ENCODE measurements around the gene TMOD2.

Gene TMOD2

DNA sequence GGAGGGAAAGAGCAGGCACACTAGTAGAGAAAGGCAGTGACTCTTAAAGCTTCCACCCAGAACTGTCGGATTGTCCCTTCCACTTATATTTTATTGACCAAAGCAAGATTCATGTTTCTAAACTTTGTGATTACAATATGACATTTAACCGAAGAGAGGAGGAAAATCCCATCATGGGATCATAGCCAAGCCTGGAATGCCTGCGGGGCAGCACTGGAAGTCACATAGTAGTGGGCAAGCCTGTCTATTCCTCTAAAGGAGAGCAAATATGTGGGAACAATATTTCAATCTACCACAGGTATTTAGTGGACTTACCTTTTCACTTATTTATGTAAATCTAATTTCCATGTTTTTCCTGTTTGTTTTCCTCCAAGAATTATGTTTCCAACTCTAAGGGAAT is 74.3 kb downstream of the TMOD2 start:
- no peak for DNase-seq (ENCODE audit: low read depth)

DNA sequence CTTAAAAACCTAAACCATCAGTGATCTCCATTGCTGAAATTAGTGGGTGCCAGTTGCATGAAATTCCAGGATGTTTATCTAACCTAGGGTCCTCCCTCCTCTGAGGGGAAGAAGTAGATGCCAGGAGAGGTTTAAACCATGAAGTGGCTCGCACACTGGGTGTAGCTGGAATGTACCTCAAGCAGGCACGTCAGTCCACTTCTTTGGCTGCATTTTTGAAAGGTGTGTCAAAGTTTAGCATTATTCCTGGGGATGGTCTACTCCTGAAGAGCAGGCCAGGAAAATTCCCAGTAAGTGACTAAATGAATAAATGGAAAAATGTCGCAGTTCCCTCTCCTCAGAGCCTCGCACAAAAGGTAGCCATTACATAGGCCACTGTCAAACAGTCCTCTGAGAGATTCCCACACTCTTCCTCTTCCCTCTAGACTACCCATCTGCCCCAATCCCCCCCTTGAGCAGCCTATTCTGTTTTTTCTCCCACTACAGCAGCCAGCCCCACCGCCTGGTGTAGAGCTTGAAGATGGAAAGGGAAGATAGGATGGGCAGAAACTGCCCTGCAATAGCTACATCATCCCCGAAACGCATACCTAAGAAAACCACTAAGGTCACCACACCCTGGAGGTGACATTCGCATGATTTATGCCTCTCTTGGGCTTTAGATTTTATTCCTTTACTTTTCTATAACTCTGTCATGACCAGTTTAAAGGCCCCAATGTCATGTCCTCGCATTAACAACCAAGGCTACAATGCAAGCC is 77.4 kb downstream of the TMOD2 start:
- no peak for DNase-seq (ENCODE audit: low read depth)

DNA sequence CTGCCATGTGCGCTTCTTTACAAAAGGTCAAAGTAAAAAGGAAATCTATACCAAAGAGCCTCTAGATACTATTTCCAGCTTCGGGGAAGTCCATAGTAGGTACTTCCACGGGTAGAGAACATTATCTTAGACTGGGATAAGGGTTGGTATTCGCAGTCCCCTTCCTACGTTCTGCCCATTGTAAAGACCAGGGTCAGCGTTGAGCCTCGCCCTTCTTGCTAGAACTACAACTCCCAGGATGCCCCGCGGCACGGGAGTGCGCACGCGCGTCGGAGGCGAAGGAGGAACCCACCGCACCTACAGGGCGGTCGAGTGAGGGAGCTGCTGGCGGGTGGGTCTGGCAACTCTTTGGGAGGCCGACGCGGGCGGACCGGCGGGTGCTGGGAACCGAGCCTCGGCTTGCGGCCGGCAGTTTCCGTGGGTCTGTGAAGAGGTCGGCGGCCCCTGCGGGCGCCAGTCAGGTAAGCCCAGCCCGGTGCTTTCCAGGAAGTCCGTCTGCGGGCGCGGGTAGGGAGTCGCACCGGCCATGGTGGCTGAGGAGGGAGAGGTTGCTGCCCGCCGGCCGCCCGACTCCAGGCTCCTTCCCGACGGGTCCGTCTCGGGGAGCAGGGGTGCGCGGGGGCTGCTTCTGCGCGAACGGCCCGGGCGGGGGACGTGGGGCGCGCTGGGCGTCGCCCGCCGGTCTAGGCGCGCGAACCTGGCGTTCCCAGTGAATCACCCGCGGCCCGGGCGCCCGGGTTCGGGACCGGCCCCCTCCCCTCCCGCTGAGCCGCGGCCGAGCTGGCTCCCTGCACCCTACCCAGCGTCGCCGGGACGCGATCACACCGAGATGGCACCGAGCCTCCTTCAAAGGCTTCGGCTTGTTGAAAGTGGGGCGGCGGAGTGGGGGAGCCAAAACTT is 78.2 kb downstream of the TMOD2 start, which contains the start of gene TMOD3:
TSS of gene TMOD3 (plus strand) at position 278 of the 900 bp plus-strand sequence. CDS start 33,232 bp downstream, outside the sequence.
- peak; percentile 88 for DNase-seq (ENCODE audit: low read depth)

DNA sequence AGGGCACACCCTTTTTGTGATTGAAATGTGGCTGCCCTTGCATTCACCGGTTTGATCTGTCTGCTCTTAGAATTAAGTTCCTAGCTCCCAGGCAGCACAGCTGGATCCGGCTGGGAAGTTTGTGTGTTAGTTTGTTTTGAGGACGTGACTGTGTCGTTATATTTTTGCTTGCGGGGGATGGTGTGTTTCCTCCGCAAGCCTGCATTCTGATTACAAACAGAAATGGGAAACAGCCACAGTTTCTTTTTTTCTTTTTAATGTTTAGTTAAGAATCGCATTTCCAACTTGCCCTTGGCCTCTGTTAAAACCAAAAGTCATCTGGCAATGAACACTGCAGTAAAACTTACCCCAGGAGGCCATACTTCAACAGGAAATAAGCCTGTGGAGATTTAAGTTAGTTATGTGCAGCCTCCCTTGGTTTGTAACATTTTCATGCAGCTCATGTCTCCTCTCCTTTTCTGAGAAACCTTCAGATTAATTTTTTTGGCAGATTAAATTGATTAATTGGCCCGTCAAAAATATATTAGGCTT is 78.9 kb downstream of the TMOD2 start:
- no peak for DNase-seq (ENCODE audit: low read depth)

DNA sequence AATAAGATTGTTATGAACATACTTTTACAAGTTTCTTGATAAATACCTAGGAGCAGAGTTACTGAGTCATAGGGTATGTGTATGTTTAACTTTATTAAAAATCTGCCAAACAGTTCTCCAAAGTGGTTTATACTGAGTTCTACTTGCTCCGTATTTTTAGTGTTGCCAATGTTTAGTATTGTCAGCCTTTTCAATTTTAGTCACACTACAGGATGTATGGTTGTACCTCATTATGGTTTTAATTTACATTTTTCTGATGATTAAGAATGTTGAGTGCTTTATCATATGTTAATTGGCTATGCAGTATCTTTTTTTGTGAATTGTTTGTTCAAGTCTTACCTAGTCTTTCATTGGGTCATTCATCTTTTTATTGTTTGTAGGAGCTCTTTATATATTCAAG is 82.4 kb downstream of the TMOD2 start:
- DNase-seq (ENCODE audit: low read depth): no peak

DNA sequence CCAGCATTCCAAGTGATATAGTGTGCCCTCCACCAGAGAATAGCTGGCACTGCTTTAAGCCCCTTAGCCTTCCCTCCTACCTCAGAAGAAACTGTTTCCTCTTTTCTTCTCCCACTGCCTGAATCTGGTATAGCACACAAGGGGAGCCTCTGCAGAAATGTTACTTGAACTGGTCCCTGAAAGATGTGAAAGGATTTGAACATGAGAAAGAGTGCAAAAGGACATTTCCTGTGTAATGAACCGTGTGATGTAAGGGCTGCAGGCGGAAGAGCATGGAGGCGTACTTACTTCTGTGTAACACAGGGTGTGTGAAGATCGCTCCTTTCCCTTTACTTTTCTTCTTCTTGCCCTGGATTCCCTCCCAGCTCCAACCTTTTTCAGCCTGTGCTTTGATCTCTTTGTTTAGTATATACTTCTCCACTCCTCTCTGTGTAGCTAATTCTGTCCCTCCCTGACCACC is 86.4 kb downstream of the TMOD2 start:
- DNase-seq (ENCODE audit: low read depth): no peak

DNA sequence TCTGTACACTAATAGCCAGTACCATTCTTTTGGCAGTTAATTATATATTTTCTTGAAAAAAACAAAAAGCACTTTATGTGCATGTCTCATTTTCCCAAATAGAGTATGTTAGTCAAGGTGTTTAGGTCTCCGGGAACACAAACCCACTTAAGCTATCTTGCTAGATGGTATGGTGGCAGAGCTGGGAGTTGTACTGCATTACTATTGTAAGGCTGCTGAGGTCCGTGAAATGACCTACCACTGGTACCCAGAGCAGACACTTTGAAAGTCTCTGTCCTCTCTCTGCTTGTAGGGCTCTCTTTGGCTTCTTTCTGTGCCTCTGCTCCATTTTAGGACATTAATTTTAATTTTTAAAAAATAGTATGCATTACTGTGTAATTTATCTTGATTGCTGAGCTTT is 86.9 kb downstream of the TMOD2 start:
- no peak for DNase-seq (ENCODE audit: low read depth)

DNA sequence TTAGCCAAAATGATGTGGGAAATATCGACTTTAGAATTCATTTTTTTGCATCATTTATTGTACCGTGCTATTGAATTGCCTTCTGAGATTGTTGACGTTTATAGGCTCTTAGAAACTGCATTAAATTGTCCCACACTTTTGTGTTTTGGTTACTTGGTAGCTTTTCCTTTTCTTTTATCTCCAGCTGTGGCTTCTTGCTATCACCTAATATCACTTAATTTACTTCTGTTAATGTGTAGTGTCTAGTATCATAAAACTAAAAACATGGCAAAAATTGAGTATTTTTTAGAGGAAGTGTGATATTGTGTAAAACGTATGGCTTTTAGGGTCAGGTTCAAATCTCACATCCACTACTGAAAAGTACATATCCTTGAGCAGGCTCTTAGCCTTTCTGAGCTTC is 89.3 kb downstream of the TMOD2 start:
- DNase-seq (ENCODE audit: low read depth): no peak

DNA sequence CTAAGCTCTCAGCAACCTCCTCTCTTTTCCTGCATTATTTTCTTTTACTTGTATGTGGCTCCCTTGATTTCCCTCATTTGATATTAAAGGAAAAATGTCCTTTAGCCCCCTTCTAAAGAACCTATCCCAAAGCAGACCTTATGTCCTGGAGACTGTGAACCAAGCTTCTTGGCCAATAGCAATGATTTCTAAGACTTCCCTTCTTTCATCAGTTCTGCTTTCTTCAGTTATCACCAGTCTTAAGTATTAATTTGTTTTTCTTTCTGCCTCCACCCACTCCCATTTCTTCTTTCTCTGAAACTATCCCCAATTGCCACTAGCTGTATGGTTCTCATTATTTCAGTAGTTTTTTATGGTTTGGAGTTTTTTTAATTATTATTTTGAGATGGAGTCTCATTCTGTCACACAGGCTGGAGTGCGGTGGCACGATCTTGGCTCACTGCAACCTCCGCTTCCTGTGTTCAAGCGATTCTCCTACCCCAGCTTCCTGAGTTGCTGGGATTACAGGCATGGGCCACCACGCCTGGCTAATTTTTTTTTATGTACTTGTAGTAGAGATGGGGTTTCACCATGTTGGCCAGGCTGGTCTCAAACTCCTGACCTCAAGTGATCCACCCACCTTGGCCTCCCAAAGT is 90.1 kb downstream of the TMOD2 start:
- DNase-seq (ENCODE audit: low read depth): no peak

DNA sequence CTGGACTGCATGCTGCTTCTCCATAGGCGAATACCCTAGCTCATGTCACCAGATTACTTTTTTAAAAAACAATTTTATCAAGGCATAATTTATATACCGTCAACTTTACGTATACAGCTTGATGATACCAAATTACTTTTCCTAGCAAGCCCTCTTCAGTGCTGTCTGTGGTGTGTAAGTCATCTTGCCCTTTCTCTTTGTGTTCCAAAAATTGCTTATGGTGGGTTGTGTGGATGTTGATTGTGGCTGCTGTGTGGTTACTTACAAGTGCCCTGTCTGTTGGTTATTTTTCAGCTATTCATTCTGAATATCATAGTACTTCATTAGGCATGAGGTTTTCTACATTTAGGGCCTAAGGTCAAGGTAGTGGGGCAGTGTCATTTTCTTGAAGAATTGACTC is 90.9 kb downstream of the TMOD2 start:
- no peak for DNase-seq (ENCODE audit: low read depth)

DNA sequence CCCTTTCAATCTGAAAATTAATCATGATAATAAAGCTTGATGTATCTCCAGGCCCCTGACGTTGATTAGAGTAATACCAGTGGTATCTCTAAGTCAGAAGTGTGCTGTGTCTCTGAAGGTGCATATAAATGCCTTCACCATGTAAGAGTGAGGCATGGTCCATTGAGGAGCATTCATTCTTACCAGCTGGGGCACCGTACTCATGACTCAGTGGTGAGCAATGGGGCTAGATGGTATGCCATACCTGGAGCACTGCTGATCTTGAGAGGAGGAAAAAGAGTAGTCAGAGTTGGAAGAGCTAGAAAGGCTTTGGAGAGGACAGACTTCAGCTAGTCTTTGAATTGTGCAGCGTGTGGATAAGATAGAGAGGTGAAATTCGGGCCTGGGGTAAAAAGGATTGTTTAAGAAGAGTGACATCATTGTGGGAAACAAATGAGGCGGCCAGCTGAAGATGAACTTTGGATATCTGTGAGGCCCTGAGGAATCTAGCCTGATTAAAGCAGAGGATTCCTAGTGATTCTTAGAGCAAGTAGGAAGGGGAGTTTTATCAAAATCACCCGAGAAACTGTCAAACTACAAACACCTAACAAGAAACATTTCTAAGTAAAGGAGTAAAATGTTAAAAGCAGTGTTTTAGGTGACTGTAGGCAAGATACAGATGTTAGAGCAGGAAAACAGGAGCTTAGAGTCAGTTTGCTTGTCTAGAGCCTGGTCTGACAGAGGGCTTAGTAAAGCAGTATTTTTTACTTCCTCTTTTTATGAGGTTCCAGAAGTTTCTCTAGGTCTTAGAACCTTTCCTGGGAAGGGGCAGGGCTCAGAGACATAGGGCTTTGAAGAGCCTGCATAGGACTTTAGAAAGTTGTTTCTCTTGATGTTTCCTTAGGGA is 91.7 kb downstream of the TMOD2 start:
- no peak for DNase-seq (ENCODE audit: low read depth)

DNA sequence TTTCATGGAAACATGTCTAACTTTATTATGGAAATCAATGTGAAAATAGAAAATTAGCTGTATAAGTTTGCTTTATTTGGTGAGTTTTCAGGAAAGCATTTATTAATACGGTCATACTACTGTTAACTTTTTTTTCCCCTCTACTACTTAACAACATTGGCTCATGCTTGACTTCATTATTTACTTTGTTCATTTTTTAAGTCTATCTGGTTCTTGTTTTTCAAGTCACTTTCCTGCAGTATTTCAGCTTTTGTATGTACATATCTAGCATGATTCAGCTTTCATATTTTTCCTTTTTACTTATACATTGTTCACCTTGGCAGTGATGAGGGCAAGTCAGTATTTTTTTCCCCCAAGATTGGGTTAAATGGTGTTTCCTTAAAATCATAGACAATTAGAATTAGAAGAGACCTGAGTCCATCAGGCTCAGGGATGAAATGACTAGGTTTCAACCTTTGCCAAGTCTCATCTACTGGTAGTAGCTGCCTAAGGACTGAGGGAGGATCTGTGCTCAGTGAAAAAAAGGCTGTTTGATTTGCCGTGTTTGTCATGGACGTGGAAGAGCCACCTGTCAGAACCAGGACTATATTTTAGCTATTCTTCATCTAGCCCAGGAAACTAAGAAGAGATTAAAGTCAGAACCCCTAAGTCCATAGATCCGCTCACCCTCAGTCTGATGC is 93.5 kb downstream of the TMOD2 start:
- no peak for DNase-seq (ENCODE audit: low read depth)

DNA sequence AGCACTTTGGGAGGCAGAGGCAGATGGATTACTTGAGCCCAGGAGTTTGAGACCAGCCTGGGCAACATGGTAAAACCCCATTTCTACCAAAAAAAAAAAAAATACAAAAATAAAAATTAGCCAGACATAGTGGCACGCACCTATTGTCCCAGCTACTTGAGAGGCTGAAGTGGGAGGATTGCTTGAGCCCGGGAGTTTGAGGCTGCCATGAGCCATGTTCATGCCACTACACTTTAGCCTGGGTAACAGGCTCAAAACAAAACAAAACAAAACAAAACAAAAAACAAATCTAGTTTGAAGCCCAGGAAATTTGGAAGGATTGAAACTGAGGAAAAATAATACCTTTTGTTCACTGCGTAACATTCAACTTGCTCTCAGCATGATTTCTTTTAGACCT is 94.7 kb downstream of the TMOD2 start:
- no peak for DNase-seq (ENCODE audit: low read depth)

DNA sequence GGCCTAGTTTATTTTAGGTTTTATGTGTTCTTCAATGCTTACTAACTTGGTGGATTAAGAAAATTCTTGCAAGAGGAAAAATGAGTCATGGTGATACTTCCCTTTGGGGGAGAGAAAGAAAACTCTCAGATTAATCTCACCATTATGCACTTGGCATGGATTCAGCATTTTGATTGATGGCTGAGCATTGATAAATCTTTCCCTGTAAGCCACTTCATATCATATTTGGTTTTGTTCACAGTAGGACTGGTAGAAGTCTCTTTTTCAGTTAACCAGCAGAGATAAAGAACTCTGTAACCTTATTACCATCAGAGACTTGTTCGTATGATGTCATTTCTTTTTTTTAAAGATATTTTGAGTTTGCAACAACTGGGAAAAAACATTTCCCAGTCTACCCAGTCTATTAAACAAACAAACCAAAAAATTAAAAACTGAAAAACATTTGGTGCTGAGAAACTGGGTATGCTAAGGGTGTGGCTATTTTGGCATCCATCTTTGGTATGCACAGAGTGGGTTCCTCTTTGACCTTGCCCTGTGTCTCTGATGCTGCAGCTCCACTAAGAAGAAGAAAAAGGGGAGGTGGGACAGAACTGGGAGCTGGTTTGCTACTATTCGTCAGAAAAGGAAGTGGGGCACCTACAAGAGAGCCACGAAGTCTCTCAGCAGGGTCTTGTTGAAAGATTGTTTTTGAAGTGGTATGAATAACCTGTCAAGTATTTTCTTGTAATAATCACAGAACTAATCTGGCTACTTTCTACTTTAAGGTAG is 95.2 kb downstream of the TMOD2 start:
- no peak for DNase-seq (ENCODE audit: low read depth)

DNA sequence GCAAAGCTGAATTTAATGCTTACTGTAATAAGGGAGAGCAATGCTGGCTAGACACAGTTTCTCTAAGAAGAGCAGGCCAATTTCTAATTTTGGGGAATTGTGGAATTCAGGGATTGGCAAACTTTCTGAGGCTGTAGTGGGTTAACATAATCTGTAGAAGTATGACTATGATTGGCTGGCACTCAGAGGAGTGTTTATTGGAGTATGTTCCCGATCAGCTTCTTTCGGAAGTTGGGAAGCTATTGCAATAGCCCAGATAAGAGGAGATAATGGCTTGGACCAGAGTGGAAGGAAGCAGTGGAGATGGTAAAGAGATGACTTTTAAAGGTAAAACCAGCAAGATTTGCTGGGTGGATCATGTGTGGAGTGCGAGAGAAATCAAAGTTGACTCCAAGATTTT is 97.4 kb downstream of the TMOD2 start:
- DNase-seq (ENCODE audit: low read depth): no peak

DNA sequence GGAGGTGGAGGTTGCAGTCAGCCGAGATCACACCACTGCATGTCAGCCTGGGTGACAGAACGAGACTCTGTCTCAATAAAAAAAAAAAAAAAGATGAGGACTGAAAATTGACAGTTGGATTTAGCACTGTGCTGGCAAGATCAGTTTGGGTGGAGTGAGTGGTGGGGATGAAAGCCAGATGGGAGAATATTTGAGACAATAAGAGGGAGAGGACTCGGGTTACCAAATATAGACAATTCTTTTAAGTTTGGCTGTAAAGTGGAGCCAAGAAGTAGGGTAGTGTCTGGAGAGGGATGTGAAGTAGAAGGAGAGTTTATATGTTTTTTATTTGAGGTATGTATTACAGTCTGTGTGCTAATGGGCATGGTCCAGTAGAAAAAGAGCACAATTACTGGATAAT is 98.5 kb downstream of the TMOD2 start:
- DNase-seq (ENCODE audit: low read depth): no peak

DNA sequence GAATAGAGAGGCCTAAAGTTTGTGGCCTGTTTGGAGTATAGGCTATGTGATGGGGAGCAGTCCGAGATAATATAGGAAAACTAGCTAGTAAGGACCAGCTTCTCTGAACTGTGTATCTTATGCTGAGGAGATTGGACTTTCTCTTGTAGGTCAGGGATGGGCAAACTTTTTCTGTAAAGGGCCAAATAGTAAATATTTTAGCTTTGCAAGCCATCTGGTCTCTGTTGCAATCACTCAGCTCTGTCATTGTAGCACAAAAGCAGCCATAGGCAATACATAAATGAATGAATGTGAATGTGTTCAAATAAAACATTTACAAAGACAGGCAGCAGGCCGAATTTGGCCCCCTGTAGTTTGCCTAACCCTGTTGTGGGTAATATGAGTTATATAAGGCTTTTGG is 102.6 kb downstream of the TMOD2 start:
- no peak for DNase-seq (ENCODE audit: low read depth)

DNA sequence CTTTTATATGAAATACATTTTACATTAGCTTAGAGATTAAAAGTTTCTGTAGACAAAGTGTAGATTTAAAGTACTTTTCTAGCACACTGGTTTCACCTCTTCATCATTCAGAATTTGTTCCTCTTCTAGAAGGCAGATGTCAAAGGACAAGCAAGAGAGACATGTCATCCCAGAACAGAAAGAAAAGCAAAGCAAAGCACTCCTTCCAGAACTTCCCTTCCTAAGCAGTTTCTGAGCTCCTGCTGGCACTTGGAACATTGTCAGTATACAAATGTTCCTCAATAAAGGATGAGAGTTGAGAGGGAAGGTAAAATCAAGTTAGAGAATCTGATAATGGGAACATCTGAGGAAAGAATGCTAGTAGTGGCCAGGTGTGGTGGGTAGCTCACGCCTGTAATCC is 104.2 kb downstream of the TMOD2 start:
- DNase-seq (ENCODE audit: low read depth): no peak

DNA sequence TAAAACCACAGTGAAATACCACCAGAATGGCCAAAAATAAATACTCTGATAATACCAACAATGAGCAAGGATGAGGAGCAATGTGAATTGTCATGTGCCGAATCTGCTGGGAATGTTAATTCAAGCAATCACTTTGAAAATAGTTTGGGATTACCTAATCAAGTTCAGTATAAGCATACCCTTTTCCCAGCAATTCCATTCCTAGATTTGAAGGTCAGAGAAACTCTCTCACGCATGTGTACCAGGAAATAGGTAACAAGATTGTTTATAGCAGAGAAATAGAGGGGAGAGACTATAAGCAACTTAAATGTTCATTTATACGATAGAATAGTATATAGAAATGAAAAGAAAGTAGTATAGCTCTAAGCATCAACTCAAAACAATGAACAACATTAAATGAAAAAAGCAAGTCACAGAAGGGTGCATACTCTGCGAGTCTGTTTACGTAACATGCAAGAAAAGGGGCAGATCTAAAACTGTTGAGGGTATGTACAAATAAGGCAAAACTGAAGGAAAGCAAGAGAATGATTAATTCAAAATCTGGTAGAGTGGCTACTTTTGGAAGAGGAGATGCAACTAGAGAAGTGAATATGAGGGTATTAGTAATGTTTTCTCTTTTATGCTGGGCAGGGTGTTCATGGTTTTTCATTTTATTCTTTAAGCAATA is 105.5 kb downstream of the TMOD2 start:
- no peak for DNase-seq (ENCODE audit: low read depth)
